A549 treated with RU486 at 1 μM for 4 hours (cell line): ENCODE data around the gene DUS4L. TPM values are rescaled to one million over a fixed set of nuclear protein-coding genes. Genes with fewer than 3 reads are reported as not detected.

Experiments
- total RNA-seq: library from RNA; stranded (reverse); fragments of 200-300 nt; extraction: Qiagen RNA extraction; gene quantifications from 5 replicates; pipeline ENCODE4 v1.2.3, GENCODE V29; 2022; ENCODE audit warnings: low read depth

DUS4L gene
- 6.6 to 11.5 TPM (median 10.6 TPM) in 5 replicates for total RNA-seq

GRCh38 chr7:107563775-107564552 lies at the start of gene DUS4L, which contains the start of gene COG5:
DUS4L (plus strand) TSS chr7:107563971; CDS start chr7:107567071, 3,100 bp downstream.
COG5 (minus strand) TSS chr7:107563920; CDS start chr7:107563896, 24 bp downstream.

GRCh38 chr7:107579885-107580715 lies 16.3 kb downstream of the DUS4L start, which contains the start of gene BCAP29:
BCAP29 (plus strand) TSS chr7:107580246; CDS start chr7:107580773, 527 bp downstream.

Other genes with a start within 250 kb of the DUS4L start
- not detected in 5 replicates for gene GPR22, start 93.9 kb upstream of the DUS4L start, total RNA-seq
- gene COG5, start 51 bp upstream of the DUS4L start, total RNA-seq: 9.7 to 14.3 TPM (median 10.7 TPM) in 5 replicates
- 17.6 to 46.5 TPM (median 40.3 TPM) in 5 replicates for gene BCAP29, start 16.3 kb downstream of the DUS4L start, total RNA-seq
- 0.04 to 0.16 TPM (median 0.09 TPM) in 5 replicates for gene SLC26A4, start 96.9 kb downstream of the DUS4L start, total RNA-seq
- gene CBLL1, start 180.2 kb downstream of the DUS4L start, total RNA-seq: 29.3 to 56.7 TPM (median 35.3 TPM) in 5 replicates
- gene SLC26A3, start 239.3 kb downstream of the DUS4L start, total RNA-seq: not detected in 5 replicates